Measurements from ENCODE around the gene WDR43. TPM values are rescaled to one million over a fixed set of nuclear protein-coding genes. Genes with fewer than 3 reads are reported as not detected.

The WDR43 gene
- total and polyA plus RNA-seq, 2 experiments from 2014 or later = 101 to 140 TPM

DNA sequence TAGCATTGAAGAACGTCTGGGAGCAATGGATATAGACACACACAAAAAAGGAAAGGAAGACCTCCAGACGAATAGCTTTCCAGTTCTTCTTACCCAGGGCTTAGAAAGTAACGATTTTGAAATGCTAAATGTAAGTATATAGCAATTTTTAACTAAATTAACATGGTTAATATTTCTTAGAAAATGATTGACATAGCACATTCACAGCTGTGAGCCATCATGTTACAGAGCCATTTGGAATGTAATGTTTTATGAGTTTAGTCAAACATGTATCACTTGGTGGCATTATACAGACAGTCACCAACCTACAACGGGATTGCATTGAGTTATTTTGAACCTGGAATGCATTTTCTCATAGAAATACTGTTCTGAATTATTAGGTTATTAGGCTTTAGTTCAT is 35.1 kb downstream of the WDR43 start:
- Mint-ChIP-seq H3K27ac (no peak overlapping the region), H3K4me3 (no peak overlapping the region), H3K9me3 (no peaks in the 10 kb centered on the region), H3K4me1 (no peaks in the 10 kb centered on the region), H3K27me3 (ENCODE audit: insufficient read depth, low read depth, poor library complexity) (no peaks in the 10 kb centered on the region), H3K36me3 (ENCODE audit: low read depth) (peaks cover 93% of the 10 kb centered on the region)
- Histone ChIP-seq H3K4me2 (no peak overlapping the region), H3K4me3 (no peak overlapping the region), H3K27ac (ENCODE audit: low read depth) (no peak overlapping the region), H4K20me1 (replicated peaks; ENCODE audit: insufficient read depth) (peaks cover 48% of the 10 kb centered on the region), H3K79me2 (replicated peaks; ENCODE audit: insufficient read depth) (peaks cover 88% of the 10 kb centered on the region), H2AFZ (no peak overlapping the region), H3K36me3 (ENCODE audit: insufficient read depth) (peaks cover 82% of the 10 kb centered on the region), H3K4me1 (ENCODE audit: insufficient read depth) (no peaks in the 10 kb centered on the region), H3F3A (replicated peaks; ENCODE audit: low read depth) (0 out of 2 replicates have a peak, but pooled peaks cover under 1% of the 10 kb centered on the region), H3K9me2 (ENCODE audit: insufficient read depth) (no peaks in the 10 kb centered on the region), H3K27me3 (ENCODE audit: insufficient read depth) (no peaks in the 10 kb centered on the region)
- no peak for TF ChIP-seq ZNF331 (CRISPR knock-in tag; IDR thresholded peaks at IDR 0.05; ENCODE audit: low read depth)
- no peak for TF ChIP-seq CTCF (conservative IDR thresholded peaks at IDR 0.05; ENCODE audit: low read depth in 2 of 2)
- TF ChIP-seq CREB1 (CRISPR knock-in tag; IDR thresholded peaks at IDR 0.05; ENCODE audit: low read depth) = no peak
- TF ChIP-seq, protein P1, sequence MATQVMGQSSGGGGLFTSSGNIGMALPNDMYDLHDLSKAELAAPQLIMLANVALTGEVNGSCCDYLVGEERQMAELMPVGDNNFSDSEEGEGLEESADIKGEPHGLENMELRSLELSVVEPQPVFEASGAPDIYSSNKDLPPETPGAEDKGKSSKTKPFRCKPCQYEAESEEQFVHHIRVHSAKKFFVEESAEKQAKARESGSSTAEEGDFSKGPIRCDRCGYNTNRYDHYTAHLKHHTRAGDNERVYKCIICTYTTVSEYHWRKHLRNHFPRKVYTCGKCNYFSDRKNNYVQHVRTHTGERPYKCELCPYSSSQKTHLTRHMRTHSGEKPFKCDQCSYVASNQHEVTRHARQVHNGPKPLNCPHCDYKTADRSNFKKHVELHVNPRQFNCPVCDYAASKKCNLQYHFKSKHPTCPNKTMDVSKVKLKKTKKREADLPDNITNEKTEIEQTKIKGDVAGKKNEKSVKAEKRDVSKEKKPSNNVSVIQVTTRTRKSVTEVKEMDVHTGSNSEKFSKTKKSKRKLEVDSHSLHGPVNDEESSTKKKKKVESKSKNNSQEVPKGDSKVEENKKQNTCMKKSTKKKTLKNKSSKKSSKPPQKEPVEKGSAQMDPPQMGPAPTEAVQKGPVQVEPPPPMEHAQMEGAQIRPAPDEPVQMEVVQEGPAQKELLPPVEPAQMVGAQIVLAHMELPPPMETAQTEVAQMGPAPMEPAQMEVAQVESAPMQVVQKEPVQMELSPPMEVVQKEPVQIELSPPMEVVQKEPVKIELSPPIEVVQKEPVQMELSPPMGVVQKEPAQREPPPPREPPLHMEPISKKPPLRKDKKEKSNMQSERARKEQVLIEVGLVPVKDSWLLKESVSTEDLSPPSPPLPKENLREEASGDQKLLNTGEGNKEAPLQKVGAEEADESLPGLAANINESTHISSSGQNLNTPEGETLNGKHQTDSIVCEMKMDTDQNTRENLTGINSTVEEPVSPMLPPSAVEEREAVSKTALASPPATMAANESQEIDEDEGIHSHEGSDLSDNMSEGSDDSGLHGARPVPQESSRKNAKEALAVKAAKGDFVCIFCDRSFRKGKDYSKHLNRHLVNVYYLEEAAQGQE (IDR thresholded peaks at IDR 0.05; ENCODE audit: unreplicated experiment) = no peak
- TF ChIP-seq POLR2AphosphoS5 (IDR thresholded peaks at IDR 0.05; ENCODE audit: low read depth) = no peak
- no peak for TF ChIP-seq EZH2 (IDR thresholded peaks at IDR 0.05; ENCODE audit: low read depth, unreplicated experiment)
- TF ChIP-seq EZH2phosphoT487 (IDR thresholded peaks at IDR 0.05; ENCODE audit: unreplicated experiment) = no peak
- no peak for TF ChIP-seq STAT1 (IDR thresholded peaks at IDR 0.05; ENCODE audit: unreplicated experiment)
- no peak for TF ChIP-seq JUNB (IDR thresholded peaks at IDR 0.05; ENCODE audit: unreplicated experiment)
- TF ChIP-seq, protein P2, sequence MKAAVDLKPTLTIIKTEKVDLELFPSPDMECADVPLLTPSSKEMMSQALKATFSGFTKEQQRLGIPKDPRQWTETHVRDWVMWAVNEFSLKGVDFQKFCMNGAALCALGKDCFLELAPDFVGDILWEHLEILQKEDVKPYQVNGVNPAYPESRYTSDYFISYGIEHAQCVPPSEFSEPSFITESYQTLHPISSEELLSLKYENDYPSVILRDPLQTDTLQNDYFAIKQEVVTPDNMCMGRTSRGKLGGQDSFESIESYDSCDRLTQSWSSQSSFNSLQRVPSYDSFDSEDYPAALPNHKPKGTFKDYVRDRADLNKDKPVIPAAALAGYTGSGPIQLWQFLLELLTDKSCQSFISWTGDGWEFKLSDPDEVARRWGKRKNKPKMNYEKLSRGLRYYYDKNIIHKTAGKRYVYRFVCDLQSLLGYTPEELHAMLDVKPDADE (IDR thresholded peaks at IDR 0.05) = no peak
- TF ChIP-seq, protein P3, sequence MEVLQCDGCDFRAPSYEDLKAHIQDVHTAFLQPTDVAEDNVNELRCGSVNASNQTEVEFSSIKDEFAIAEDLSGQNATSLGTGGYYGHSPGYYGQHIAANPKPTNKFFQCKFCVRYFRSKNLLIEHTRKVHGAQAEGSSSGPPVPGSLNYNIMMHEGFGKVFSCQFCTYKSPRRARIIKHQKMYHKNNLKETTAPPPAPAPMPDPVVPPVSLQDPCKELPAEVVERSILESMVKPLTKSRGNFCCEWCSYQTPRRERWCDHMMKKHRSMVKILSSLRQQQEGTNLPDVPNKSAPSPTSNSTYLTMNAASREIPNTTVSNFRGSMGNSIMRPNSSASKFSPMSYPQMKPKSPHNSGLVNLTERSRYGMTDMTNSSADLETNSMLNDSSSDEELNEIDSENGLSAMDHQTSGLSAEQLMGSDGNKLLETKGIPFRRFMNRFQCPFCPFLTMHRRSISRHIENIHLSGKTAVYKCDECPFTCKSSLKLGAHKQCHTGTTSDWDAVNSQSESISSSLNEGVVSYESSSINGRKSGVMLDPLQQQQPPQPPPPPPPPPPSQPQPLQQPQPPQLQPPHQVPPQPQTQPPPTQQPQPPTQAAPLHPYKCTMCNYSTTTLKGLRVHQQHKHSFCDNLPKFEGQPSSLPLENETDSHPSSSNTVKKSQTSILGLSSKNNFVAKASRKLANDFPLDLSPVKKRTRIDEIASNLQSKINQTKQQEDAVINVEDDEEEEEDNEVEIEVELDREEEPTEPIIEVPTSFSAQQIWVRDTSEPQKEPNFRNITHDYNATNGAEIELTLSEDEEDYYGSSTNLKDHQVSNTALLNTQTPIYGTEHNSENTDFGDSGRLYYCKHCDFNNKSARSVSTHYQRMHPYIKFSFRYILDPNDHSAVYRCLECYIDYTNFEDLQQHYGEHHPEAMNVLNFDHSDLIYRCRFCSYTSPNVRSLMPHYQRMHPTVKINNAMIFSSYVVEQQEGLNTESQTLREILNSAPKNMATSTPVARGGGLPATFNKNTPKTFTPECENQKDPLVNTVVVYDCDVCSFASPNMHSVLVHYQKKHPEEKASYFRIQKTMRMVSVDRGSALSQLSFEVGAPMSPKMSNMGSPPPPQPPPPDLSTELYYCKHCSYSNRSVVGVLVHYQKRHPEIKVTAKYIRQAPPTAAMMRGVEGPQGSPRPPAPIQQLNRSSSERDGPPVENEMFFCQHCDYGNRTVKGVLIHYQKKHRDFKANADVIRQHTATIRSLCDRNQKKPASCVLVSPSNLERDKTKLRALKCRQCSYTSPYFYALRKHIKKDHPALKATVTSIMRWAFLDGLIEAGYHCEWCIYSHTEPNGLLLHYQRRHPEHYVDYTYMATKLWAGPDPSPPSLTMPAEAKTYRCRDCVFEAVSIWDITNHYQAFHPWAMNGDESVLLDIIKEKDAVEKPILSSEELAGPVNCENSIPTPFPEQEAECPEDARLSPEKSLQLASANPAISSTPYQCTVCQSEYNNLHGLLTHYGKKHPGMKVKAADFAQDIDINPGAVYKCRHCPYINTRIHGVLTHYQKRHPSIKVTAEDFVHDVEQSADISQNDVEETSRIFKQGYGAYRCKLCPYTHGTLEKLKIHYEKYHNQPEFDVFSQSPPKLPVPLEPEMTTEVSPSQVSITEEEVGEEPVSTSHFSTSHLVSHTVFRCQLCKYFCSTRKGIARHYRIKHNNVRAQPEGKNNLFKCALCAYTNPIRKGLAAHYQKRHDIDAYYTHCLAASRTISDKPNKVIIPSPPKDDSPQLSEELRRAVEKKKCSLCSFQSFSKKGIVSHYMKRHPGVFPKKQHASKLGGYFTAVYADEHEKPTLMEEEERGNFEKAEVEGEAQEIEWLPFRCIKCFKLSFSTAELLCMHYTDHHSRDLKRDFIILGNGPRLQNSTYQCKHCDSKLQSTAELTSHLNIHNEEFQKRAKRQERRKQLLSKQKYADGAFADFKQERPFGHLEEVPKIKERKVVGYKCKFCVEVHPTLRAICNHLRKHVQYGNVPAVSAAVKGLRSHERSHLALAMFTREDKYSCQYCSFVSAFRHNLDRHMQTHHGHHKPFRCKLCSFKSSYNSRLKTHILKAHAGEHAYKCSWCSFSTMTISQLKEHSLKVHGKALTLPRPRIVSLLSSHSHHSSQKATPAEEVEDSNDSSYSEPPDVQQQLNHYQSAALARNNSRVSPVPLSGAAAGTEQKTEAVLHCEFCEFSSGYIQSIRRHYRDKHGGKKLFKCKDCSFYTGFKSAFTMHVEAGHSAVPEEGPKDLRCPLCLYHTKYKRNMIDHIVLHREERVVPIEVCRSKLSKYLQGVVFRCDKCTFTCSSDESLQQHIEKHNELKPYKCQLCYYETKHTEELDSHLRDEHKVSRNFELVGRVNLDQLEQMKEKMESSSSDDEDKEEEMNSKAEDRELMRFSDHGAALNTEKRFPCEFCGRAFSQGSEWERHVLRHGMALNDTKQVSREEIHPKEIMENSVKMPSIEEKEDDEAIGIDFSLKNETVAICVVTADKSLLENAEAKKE (CRISPR knock-in tag; IDR thresholded peaks at IDR 0.05) = no peak
- TF ChIP-seq ZNF114 (CRISPR knock-in tag; IDR thresholded peaks at IDR 0.05) = no peak
- no peak for TF ChIP-seq NANOG (IDR thresholded peaks at IDR 0.05; ENCODE audit: borderline replicate concordance)
- ATAC-seq (no peak), DNase-seq (ENCODE audit: low spot score) (no peak)

Data from GM23338 (cell line).